HL-60 (cell line): Measurements from ENCODE around the gene ITPRID2.

ENCODE experiments used
- DNase-seq, 2 experiments: peaks; one replicate each; pipeline ENCODE4 v3.0.0-alpha.2; 2010 to 2020; ENCODE audit warnings: low read depth in 1 of 2, low spot score in 1 of 2
- H3K27ac ChIP-seq: fragments of 250-450 bp; sonication (Bioruptor Pico); replicated peaks from 2 replicates; pipeline ENCODE4 v1.5.1; 2020; ENCODE audit warnings: mild to moderate bottlenecking, moderate library complexity
- H3K27me3 ChIP-seq: fragments of 250-450 bp; sonication (Bioruptor Pico); 2 replicates; pipeline ENCODE4 v1.5.1; 2021; ENCODE audit warnings: mild to moderate bottlenecking, moderate library complexity; ENCODE audit not compliant: insufficient read depth, poor library complexity, severe bottlenecking
- H3K4me3 ChIP-seq: replicated peaks from 2 replicates; pipeline ENCODE4 v1.5.1; 2011; ENCODE audit warnings: mild to moderate bottlenecking, control low read depth, low read length; ENCODE audit not compliant: insufficient read depth
- CTCF ChIP-seq: IDR thresholded peaks from one replicate; pipeline ENCODE4 v1.5.1; 2011; ENCODE audit warnings: low read length, control low read depth, inconsistent platforms; ENCODE audit not compliant: insufficient read depth
- GABPA ChIP-seq: IDR thresholded peaks from 2 replicates; pipeline ENCODE4 v1.6.1; 2012; ENCODE audit warnings: low read depth
- POLR2AphosphoS5 ChIP-seq: IDR thresholded peaks from 2 replicates; pipeline ENCODE4 v1.6.1; 2012; ENCODE audit warnings: low read depth
- REST ChIP-seq: IDR thresholded peaks from 2 replicates; pipeline ENCODE4 v1.6.1; 2012; ENCODE audit warnings: low read depth; ENCODE audit not compliant: insufficient replicate concordance
- SPI1 ChIP-seq: IDR thresholded peaks from 2 replicates; pipeline ENCODE4 v1.6.1; 2012; ENCODE audit warnings: low read depth, mild to moderate bottlenecking, borderline replicate concordance

ITPRID2 gene

GRCh38 chr2:181879295-181879694 is 12.2 kb upstream of the ITPRID2 start:
- Histone ChIP-seq H3K27ac (no peak overlapping the region), H3K4me3 (no peak overlapping the region), H3K27me3 (no peaks in the 10 kb centered on the region)
- TF ChIP-seq SPI1: no peak
- TF ChIP-seq REST: no peak
- no peak for TF ChIP-seq GABPA
- no peak for TF ChIP-seq CTCF
- no peak for TF ChIP-seq POLR2AphosphoS5
- no peak for DNase-seq

GRCh38 chr2:181882246-181883020 is 9.1 kb upstream of the ITPRID2 start:
- no peak for DNase-seq
- H3K27ac ChIP-seq: no peak overlapping the region
- no peak overlapping the region for H3K4me3 ChIP-seq
- no peaks in the 10 kb centered on the region for H3K27me3 ChIP-seq
- no peak for TF ChIP-seq CTCF
- TF ChIP-seq POLR2AphosphoS5: no peak
- TF ChIP-seq GABPA: no peak
- TF ChIP-seq SPI1: no peak
- TF ChIP-seq REST: no peak

GRCh38 chr2:181884601-181885000 is 6.9 kb upstream of the ITPRID2 start:
- no peak for DNase-seq
- Histone ChIP-seq H3K27me3 (no peaks in the 10 kb centered on the region), H3K4me3 (no peak overlapping the region), H3K27ac (no peak overlapping the region)
- TF ChIP-seq CTCF: no peak
- TF ChIP-seq SPI1: no peak
- no peak for TF ChIP-seq POLR2AphosphoS5
- TF ChIP-seq REST: no peak
- TF ChIP-seq GABPA: no peak
